ENCODE measurements around the gene LRRC17. TPM values are rescaled to one million over a fixed set of nuclear protein-coding genes. Genes with fewer than 3 reads are reported as not detected.

LRRC17 gene
- total and polyA plus RNA-seq, 9 of the 15 experiments (the other 6 are each of a cell fraction or from before 2014, with no cell fraction given), result 0.03 to 0.18 (median 0.12) TPM; not detected in 5

DNA sequence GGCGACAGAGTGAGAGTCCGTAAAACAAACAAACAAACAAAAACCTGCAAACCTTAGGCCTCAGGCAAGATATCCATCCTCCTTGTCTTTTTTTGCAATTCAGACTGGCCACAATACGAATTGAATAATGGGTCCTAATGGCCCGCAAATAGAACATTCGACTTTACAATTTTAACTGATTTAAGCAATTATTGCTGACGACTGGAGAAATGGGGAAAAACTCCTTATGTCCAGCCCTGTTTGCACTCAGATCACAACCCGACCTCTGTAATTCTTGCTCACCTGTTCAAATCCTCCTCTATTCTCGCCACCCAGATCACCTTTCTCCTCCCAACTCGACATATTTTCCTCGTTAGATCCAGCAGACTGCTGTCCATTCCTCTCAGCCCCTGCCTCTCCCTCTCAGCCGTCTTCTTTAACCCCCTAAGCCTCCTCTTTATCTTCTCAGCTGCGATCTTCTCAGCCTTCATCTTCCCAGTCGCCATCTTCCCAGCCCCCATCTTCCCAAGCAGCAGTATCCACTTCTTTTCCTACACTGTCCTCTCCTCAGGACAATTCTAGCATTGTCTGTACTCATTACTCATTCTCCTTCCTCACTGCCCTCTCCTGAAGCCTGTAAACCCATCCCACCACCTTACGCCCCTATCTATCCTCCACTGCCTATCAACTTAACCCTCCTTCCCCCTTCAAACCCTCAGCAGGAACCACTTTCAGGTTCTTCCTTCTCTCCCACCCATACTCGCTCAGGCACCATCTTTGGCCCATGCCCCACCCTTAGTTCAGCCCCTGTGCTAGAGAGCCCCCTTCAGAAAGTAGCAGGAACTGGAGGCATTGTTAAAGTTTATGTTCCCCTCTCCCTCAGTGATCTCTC, 61.8 kb downstream of the LRRC17 start (continued):
- TF ChIP-seq SMC3 (conservative IDR thresholded peaks at IDR 0.05; ENCODE audit: insufficient read depth, low read depth, low read length) (no peak; the same call in 1 of the 2 replicates), ARHGAP35 (IDR thresholded peaks at IDR 0.05; ENCODE audit: partially characterized antibody) (peak; percentile 81), TEAD4 (IDR thresholded peaks at IDR 0.05; ENCODE audit: low read length) (peak; percentile 15; the same call in 1 of the 2 replicates), TEAD4 (CRISPR knock-in tag; IDR thresholded peaks at IDR 0.05; ENCODE audit: borderline replicate concordance) (no peak), ZEB2 (IDR thresholded peaks at IDR 0.05) (peak; percentile 64), TGIF2 (CRISPR knock-in tag; IDR thresholded peaks at IDR 0.05) (no peak), MEF2D (tag; conservative IDR thresholded peaks at IDR 0.05; ENCODE audit: low read depth) (0 out of 2 replicates have a peak, but pooled peaks have one; percentile 33), NCOR1 (IDR thresholded peaks at IDR 0.05) (peak; percentile 47), ARNT (IDR thresholded peaks at IDR 0.05) (peak in 1 of 2 experiments; percentile 61; a peak in 1 of 4 replicates), NCOA1 (IDR thresholded peaks at IDR 0.05; ENCODE audit: low read depth) (peak; percentile 53; the same call in 1 of the 2 replicates), CTBP1 (IDR thresholded peaks at IDR 0.05; ENCODE audit: borderline replicate concordance) (peak; percentile 25; the same call in 1 of the 2 replicates), LEF1 (IDR thresholded peaks at IDR 0.05) (peak; percentile 41; the same call in 1 of the 2 replicates), TSC22D4 (tag; IDR thresholded peaks at IDR 0.05) (no peak), SOX6 (IDR thresholded peaks at IDR 0.05) (peak; percentile 25), STAT5A (IDR thresholded peaks at IDR 0.05; ENCODE audit: borderline replicate concordance, low read length) (no peak), KLF10 (CRISPR knock-in tag; IDR thresholded peaks at IDR 0.05) (no peak), BRF1 (IDR thresholded peaks at IDR 0.05; ENCODE audit: borderline replicate concordance, extremely low read depth, insufficient read length) (no peak), PHB2 (IDR thresholded peaks at IDR 0.05; ENCODE audit: low read depth) (peak; percentile 73; the same call in 1 of the 2 replicates), KDM5B (IDR thresholded peaks at IDR 0.05; ENCODE audit: insufficient replicate concordance, low read depth, low read length) (peak; percentile 38), GATAD2A (IDR thresholded peaks at IDR 0.05) (0 out of 2 replicates have a peak, but pooled peaks have one; percentile 15), HDGF (IDR thresholded peaks at IDR 0.05) (peak; percentile 99)
- TF ChIP-seq, protein P1, sequence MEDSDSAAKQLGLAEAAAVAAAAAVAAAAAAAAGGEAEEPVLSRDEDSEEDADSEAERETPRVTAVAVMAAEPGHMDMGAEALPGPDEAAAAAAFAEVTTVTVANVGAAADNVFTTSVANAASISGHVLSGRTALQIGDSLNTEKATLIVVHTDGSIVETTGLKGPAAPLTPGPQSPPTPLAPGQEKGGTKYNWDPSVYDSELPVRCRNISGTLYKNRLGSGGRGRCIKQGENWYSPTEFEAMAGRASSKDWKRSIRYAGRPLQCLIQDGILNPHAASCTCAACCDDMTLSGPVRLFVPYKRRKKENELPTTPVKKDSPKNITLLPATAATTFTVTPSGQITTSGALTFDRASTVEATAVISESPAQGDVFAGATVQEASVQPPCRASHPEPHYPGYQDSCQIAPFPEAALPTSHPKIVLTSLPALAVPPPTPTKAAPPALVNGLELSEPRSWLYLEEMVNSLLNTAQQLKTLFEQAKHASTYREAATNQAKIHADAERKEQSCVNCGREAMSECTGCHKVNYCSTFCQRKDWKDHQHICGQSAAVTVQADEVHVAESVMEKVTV (CRISPR knock-in tag; IDR thresholded peaks at IDR 0.05), result peak; percentile 28; the same call in 1 of the 2 replicates
- TF ChIP-seq, protein P2, sequence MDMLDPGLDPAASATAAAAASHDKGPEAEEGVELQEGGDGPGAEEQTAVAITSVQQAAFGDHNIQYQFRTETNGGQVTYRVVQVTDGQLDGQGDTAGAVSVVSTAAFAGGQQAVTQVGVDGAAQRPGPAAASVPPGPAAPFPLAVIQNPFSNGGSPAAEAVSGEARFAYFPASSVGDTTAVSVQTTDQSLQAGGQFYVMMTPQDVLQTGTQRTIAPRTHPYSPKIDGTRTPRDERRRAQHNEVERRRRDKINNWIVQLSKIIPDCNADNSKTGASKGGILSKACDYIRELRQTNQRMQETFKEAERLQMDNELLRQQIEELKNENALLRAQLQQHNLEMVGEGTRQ (CRISPR knock-in tag; IDR thresholded peaks at IDR 0.05), result no peak
